Panc1 (cell line): ENCODE data around the gene CORO2B.

Experiments
- CTCF ChIP-seq: fragments of 450-650 bp; IDR thresholded peaks from 2 replicates; pipeline ENCODE4 v1.5.1; 2017; ENCODE audit warnings: mild to moderate bottlenecking
- POLR2AphosphoS5 ChIP-seq: IDR thresholded peaks from 2 replicates; pipeline ENCODE4 v1.6.1; 2012; ENCODE audit warnings: mild to moderate bottlenecking, low read depth, low read length, moderate library complexity

DNA sequence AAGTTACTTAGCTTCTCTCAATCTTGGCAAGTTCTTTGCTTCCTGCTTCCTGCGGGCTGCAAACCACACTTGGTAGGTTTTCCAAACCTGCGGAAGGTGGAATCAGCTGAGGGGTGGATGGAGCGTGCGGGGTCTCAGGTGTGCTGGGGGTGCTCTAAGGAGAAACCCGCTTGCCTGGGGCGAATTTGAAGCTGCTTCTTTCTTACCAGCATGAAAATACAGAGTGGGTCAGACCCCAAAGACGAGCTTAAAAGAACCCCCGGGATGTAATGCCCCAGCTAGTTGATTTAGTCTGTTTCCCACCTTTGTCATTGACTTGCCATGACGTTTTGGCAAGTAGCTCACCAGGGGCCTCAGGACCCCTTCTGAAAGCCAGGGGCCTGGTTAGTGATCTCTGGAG is 28.8 kb upstream of the CORO2B start:
- TF ChIP-seq CTCF (no peak), POLR2AphosphoS5 (no peak)
